Epithelial cell of proximal tubule (primary cell): ENCODE results near the gene TADA2A. TPM values are rescaled to one million over a fixed set of nuclear protein-coding genes. Genes with fewer than 3 reads are reported as not detected.

Experiments used
- DNase-seq: peaks from one replicate; pipeline ENCODE4 v3.0.0-alpha.2; 2011; ENCODE audit warnings: low read depth
- H3K4me3 ChIP-seq: 2 replicates; pipeline ENCODE4 v1.5.1; 2011; ENCODE audit warnings: low read depth, mild to moderate bottlenecking, low read length
- CTCF ChIP-seq: conservative IDR thresholded peaks from 2 replicates; pipeline ENCODE4 v1.5.1; 2012; ENCODE audit warnings: low read depth, mild to moderate bottlenecking, low read length
- total RNA-seq: library from RNA; depleted of rRNA; stranded (reverse); fragments of >200 nt; gene quantifications from 2 replicates; pipeline ENCODE4 v1.2.3, GENCODE V29; 2015

TADA2A gene, protein sequence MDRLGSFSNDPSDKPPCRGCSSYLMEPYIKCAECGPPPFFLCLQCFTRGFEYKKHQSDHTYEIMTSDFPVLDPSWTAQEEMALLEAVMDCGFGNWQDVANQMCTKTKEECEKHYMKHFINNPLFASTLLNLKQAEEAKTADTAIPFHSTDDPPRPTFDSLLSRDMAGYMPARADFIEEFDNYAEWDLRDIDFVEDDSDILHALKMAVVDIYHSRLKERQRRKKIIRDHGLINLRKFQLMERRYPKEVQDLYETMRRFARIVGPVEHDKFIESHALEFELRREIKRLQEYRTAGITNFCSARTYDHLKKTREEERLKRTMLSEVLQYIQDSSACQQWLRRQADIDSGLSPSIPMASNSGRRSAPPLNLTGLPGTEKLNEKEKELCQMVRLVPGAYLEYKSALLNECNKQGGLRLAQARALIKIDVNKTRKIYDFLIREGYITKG
- total RNA-seq = 10.4 and 14.0 TPM in 2 replicates

DNA sequence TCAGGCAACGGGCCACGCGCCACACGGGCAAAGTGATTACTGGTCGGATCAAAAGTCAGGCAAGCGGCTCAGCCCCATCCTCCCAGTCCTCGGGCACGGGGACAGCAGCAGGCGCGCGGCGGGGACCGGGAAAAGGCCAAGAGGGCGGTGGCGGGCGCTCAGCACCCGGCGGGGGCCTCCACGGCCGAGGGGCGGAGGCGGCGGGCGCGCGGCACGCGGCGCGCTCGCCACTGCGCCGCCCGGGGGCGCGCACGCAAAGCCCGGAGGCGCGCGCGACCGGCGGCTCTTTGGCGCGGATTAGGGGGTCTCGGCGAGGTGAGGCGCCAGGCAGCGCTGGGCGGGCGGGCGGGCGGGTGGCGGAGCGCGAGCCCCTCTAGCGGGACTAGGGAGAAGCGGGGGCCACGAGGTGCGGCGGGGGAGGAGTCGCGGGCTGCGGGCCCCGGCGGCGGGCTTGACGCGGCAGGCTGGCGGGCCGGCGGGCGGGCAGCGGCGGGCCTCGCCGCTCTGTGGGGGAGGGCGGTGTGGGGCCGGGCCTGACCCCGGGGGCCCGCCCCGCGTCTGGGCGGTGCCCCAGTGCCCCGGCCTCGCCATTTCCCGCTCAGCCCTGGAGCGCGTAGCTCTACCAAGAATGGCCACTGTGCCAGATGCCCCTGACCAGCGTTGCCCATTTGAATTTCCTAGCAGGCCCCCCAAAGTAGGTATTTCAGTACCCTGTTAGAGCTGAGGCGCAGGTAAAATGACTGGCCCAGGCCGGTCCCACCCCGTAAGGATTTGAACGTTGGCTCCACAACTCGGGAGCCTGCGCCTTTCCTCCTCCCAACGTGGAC lies at the start of gene TADA2A, which contains the start of gene ACACA:
Gene TADA2A, plus strand, starts transcription at position 252 of the 827 bp plus-strand sequence. CDS start 4,480 bp downstream, outside the sequence.
Gene ACACA, minus strand, starts transcription at position 202 of the 827 bp plus-strand sequence. CDS start 537 bp downstream, outside the sequence.
- peak within 1 kb of the TSS; percentile 90 for H3K4me3 ChIP-seq
- no peak for TF ChIP-seq CTCF
- DNase-seq = no peak

GRCh38 chr17:37358098-37358829 lies 48.4 kb upstream of the TADA2A start:
- TF ChIP-seq CTCF = no peak
- DNase-seq = no peak

GRCh38 chr17:37358830-37359681 lies 47.6 kb upstream of the TADA2A start:
- TF ChIP-seq CTCF = no peak
- peak overlapping the region; percentile 85 for H3K4me3 ChIP-seq
- no peak for DNase-seq

More at GRCh38 chr17:37358098-37358829, 48.4 kb upstream of the TADA2A start:
- H3K4me3 ChIP-seq = peak overlapping the region; percentile 85

- peak overlapping the region; percentile 54 for H3K4me3 ChIP-seq
- DNase-seq = no peak
- no peak for TF ChIP-seq CTCF
These were observed 47.0 kb upstream of the TADA2A start for GRCh38 chr17:37359682-37360188.

DNA sequence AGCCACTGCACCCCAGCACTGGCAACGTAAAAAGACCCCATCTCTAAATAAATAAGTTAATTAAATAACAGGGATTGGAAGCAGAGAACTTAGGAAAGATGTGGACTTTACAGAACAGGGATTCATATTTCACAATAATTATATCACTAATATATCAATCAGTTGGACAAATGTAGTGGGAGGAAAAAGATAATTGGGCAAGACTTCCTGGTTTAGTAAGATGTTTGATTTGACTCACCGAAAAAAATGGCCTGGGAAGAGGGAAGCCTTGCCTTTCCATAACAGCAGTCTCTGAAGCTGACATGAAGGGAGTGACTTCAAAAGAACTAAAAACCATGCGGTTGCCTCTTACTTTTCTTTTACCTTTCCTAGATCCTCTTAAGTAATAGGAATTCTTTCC lies 46.1 kb upstream of the TADA2A start:
- no peak overlapping the region for H3K4me3 ChIP-seq
- no peak for DNase-seq
- TF ChIP-seq CTCF = no peak
